ENCODE results near the gene CLCN5.

CLCN5 gene

DNA sequence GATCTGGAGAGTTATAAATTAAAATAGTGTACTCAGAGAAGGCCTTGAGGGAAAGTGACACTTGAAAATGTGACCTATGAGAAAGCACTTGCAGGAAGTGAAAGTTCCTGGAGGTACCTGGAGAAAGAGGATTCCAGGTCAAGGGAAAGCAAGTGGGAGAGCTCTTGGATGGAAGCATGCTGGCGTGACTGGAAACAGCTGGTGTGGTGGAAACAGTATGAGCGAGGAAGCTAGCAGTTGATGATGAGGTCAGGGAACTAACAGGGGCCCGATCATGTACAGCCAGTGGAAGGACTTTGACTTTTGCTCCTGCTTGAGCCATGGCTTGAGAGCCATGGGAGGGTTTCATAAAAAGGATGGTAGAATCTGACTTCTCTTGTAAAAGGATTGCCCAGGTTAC lies 9.5 kb upstream of the CLCN5 start:
- no peak for TF ChIP-seq RARB (CRISPR knock-in tag; IDR thresholded peaks at IDR 0.05)
- TF ChIP-seq, protein P1, sequence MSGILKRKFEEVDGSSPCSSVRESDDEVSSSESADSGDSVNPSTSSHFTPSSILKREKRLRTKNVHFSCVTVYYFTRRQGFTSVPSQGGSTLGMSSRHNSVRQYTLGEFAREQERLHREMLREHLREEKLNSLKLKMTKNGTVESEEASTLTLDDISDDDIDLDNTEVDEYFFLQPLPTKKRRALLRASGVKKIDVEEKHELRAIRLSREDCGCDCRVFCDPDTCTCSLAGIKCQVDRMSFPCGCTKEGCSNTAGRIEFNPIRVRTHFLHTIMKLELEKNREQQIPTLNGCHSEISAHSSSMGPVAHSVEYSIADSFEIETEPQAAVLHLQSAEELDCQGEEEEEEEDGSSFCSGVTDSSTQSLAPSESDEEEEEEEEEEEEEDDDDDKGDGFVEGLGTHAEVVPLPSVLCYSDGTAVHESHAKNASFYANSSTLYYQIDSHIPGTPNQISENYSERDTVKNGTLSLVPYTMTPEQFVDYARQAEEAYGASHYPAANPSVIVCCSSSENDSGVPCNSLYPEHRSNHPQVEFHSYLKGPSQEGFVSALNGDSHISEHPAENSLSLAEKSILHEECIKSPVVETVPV (CRISPR knock-in tag; IDR thresholded peaks at IDR 0.05): no peak
- no peak for TF ChIP-seq ZC3H10 (CRISPR knock-in tag; IDR thresholded peaks at IDR 0.05)
- no peak for TF ChIP-seq ZNF8 (CRISPR knock-in tag; IDR thresholded peaks at IDR 0.05)
- TF ChIP-seq ZNF565 (CRISPR knock-in tag; conservative IDR thresholded peaks at IDR 0.05; ENCODE audit: low read depth): no peak
- no peak for TF ChIP-seq ZFP3 (CRISPR knock-in tag; IDR thresholded peaks at IDR 0.05)
- no peak for TF ChIP-seq CSDC2 (CRISPR knock-in tag; IDR thresholded peaks at IDR 0.05)
- TF ChIP-seq ISL1 (CRISPR knock-in tag; IDR thresholded peaks at IDR 0.05): no peak
- no peak for TF ChIP-seq PATZ1 (CRISPR knock-in tag; IDR thresholded peaks at IDR 0.05; ENCODE audit: borderline replicate concordance)
- TF ChIP-seq ESRRG (CRISPR knock-in tag; IDR thresholded peaks at IDR 0.05): no peak
- no peak for TF ChIP-seq TOX (CRISPR knock-in tag; IDR thresholded peaks at IDR 0.05; ENCODE audit: borderline replicate concordance)
- ATAC-seq: no peak

- peak; percentile 98 for ATAC-seq
- TF ChIP-seq, protein P2, sequence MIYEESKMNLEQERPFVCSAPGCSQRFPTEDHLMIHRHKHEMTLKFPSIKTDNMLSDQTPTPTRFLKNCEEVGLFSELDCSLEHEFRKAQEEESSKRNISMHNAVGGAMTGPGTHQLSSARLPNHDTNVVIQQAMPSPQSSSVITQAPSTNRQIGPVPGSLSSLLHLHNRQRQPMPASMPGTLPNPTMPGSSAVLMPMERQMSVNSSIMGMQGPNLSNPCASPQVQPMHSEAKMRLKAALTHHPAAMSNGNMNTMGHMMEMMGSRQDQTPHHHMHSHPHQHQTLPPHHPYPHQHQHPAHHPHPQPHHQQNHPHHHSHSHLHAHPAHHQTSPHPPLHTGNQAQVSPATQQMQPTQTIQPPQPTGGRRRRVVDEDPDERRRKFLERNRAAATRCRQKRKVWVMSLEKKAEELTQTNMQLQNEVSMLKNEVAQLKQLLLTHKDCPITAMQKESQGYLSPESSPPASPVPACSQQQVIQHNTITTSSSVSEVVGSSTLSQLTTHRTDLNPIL (CRISPR knock-in tag; IDR thresholded peaks at IDR 0.05; ENCODE audit: low read depth): no peak
- TF ChIP-seq, protein P3, sequence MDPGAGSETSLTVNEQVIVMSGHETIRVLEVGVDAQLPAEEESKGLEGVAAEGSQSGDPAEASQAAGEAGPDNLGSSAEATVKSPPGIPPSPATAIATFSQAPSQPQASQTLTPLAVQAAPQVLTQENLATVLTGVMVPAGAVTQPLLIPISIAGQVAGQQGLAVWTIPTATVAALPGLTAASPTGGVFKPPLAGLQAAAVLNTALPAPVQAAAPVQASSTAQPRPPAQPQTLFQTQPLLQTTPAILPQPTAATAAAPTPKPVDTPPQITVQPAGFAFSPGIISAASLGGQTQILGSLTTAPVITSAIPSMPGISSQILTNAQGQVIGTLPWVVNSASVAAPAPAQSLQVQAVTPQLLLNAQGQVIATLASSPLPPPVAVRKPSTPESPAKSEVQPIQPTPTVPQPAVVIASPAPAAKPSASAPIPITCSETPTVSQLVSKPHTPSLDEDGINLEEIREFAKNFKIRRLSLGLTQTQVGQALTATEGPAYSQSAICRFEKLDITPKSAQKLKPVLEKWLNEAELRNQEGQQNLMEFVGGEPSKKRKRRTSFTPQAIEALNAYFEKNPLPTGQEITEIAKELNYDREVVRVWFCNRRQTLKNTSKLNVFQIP (CRISPR knock-in tag; IDR thresholded peaks at IDR 0.05; ENCODE audit: borderline replicate concordance, low read depth): no peak
- TF ChIP-seq GLIS3 (CRISPR knock-in tag; IDR thresholded peaks at IDR 0.05) (no peak), ZNF8 (CRISPR knock-in tag; IDR thresholded peaks at IDR 0.05) (no peak), SNAI2 (CRISPR knock-in tag; IDR thresholded peaks at IDR 0.05) (no peak), ARNTL (CRISPR knock-in tag; IDR thresholded peaks at IDR 0.05; ENCODE audit: borderline replicate concordance, low read depth) (no peak), PPARA (CRISPR knock-in tag; IDR thresholded peaks at IDR 0.05; ENCODE audit: borderline replicate concordance) (no peak), PATZ1 (CRISPR knock-in tag; IDR thresholded peaks at IDR 0.05; ENCODE audit: borderline replicate concordance) (no peak), BACH2 (CRISPR knock-in tag; IDR thresholded peaks at IDR 0.05; ENCODE audit: borderline replicate concordance) (no peak), RARB (CRISPR knock-in tag; IDR thresholded peaks at IDR 0.05) (no peak), ZFP30 (CRISPR knock-in tag; IDR thresholded peaks at IDR 0.05) (no peak), ZC3H10 (CRISPR knock-in tag; IDR thresholded peaks at IDR 0.05) (no peak), OSR1 (CRISPR knock-in tag; IDR thresholded peaks at IDR 0.05) (no peak), TCF4 (CRISPR knock-in tag; IDR thresholded peaks at IDR 0.05; ENCODE audit: borderline replicate concordance) (no peak), ESRRG (CRISPR knock-in tag; IDR thresholded peaks at IDR 0.05) (no peak)
- TF ChIP-seq, protein P1 (CRISPR knock-in tag; IDR thresholded peaks at IDR 0.05): no peak
Observed at GRCh38 chrX:49915361-49916222, 6.8 kb upstream of the CLCN5 start.

Data from SK-N-SH treated with all-trans-retinoic acid at 6 μM for 48 hours (cell line).